Upper lobe of left lung (tissue), 4 donors: ENCODE results near the gene PDE8A.

ENCODE experiments used
- EP300 ChIP-seq, 4 donors: sonication (generic); formaldehyde crosslinking; IDR thresholded peaks; one replicate each; pipeline ENCODE4 v1.5.1; 2017; ENCODE audit warnings: antibody characterized with exemption in 4 of 4, control low read depth in 2 of 4
- POLR2A ChIP-seq, 4 donors: fragments of 450-650 bp; IDR thresholded peaks; one replicate each; pipeline ENCODE4 v1.5.1; 2016 to 2017; ENCODE audit warnings: antibody characterized with exemption in 4 of 4, mild to moderate bottlenecking in 2 of 4
- POLR2AphosphoS5 ChIP-seq, 2 donors: sonication (generic); formaldehyde crosslinking; IDR thresholded peaks; one replicate each; pipeline ENCODE4 v1.5.1; 2017; ENCODE audit warnings: antibody characterized with exemption in 2 of 2

DNA sequence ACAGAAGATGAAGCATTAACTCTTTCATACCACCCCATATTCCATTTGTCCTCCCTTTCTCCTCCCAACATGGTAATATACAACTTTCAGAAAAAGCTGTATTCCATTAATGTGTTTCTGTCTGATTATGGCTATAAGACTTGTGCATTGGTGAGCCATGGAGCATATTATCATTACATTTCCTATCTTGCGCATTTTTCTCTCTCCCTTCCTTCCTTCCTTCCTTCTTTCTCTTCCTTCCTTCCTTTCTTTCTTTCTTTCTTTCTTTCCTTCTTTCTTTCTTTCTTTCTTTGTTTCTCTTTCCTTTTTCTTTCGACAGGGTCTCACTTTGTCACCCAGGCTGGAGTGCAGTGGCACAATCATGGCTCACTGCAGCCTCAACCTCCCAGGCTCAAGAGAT is 25.5 kb upstream of the PDE8A start:
- TF ChIP-seq POLR2AphosphoS5 (IDR thresholded peaks at IDR 0.05) (no peak), POLR2A (IDR thresholded peaks at IDR 0.05) (no peak), EP300 (IDR thresholded peaks at IDR 0.05) (no peak)
